Neutrophil (primary cell): ENCODE results near the gene ZNF467.

Experiments
- H3K27ac ChIP-seq: fragments of 200-600 bp; sonication (generic); 2 replicates; pipeline ENCODE4 v1.5.1; 2016; ENCODE audit warnings: mild to moderate bottlenecking, moderate library complexity
- H3K27me3 ChIP-seq: fragments of 200-600 bp; sonication (generic); 2 replicates; pipeline ENCODE4 v1.6.0; 2016; ENCODE audit warnings: mild to moderate bottlenecking
- H3K36me3 ChIP-seq: fragments of 200-600 bp; sonication (generic); 2 replicates; pipeline ENCODE4 v1.5.1; 2017
- H3K4me1 ChIP-seq, 2 experiments: fragments of 200-600 bp in 1 of 2; sonication (generic) in 1 of 2; 1 replicate in 1 of 2; 2 replicates in 1 of 2; pipeline versions ENCODE4 v1.5.1 to v1.6.1; 2013 to 2016; ENCODE audit warnings: low read depth in 1 of 2, low read length in 1 of 2, mild to moderate bottlenecking in 1 of 2, moderate library complexity in 1 of 2; ENCODE audit not compliant: control insufficient read depth in 1 of 2, insufficient read depth in 1 of 2
- H3K4me3 ChIP-seq, 2 experiments: fragments of 200-600 bp in 1 of 2; sonication (generic) in 1 of 2; 1 replicate in 1 of 2; 2 replicates in 1 of 2; pipeline ENCODE4 v1.5.1; 2013 to 2016; ENCODE audit warnings: low read depth in 1 of 2, low read length in 1 of 2, mild to moderate bottlenecking in 1 of 2, moderate library complexity in 1 of 2
- H3K9me3 ChIP-seq: fragments of 200-600 bp; sonication (generic); 2 replicates; pipeline ENCODE4 v1.5.1; 2016
- TF ChIP-seq, protein P1 (sequence below): fragments of 200-600 bp; sonication (generic); IDR thresholded peaks from 2 replicates; pipeline ENCODE4 v1.5.1; 2016; ENCODE audit warnings: antibody characterized with exemption

The ZNF467 gene

DNA sequence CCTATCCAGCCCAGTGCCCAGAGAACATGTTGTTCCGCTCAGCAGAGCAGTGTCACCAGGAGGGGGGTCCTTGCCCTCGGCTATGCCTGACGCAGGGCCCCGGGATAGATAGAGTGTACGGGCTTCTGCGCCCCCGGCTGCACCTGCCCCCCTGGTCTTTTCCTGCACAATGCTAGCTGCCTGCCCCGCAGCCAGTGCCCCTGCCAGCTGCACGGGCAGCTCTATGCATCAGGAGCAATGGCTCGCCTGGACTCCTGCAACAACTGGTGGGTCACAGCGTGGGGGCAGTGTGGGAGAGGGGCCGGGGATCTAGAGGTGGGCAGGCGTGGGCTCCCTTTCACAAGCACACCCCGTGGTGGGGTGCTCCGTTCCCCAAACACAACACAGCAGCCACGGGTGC is 33.3 kb upstream of the ZNF467 start:
- Histone ChIP-seq H3K9me3 (no peaks in the 10 kb centered on the region), H3K4me3 (no peak overlapping the region), H3K36me3 (no peaks in the 10 kb centered on the region), H3K27ac (no peak overlapping the region), H3K4me1 (no peaks in the 10 kb centered on the region), H3K27me3 (no peaks in the 10 kb centered on the region)
- TF ChIP-seq, protein P1, sequence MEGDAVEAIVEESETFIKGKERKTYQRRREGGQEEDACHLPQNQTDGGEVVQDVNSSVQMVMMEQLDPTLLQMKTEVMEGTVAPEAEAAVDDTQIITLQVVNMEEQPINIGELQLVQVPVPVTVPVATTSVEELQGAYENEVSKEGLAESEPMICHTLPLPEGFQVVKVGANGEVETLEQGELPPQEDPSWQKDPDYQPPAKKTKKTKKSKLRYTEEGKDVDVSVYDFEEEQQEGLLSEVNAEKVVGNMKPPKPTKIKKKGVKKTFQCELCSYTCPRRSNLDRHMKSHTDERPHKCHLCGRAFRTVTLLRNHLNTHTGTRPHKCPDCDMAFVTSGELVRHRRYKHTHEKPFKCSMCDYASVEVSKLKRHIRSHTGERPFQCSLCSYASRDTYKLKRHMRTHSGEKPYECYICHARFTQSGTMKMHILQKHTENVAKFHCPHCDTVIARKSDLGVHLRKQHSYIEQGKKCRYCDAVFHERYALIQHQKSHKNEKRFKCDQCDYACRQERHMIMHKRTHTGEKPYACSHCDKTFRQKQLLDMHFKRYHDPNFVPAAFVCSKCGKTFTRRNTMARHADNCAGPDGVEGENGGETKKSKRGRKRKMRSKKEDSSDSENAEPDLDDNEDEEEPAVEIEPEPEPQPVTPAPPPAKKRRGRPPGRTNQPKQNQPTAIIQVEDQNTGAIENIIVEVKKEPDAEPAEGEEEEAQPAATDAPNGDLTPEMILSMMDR: no peak

DNA sequence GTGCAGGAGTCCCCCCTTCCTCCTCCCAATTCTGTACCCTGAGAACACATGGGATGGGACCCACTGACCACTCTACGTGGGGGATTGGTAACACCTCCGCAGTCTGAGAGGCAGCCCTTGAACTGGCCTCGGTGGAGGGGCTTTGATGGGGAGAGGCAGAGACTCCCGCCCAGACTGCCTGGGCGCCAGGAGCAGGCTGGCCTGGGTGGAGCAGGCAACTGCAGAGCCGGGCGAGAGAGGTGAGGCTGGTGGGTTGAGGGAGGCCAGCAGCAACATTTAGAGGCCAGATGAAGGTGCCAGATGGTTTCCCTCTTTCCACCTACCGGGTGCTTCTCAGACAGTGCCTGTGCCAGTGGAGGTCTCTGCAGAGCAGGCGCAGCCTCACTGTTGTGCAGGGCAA is 30.7 kb upstream of the ZNF467 start:
- TF ChIP-seq, protein P1: no peak

GRCh38 chr7:149803551-149804074 is 30.2 kb upstream of the ZNF467 start:
- no peak overlapping the region for H3K4me3 ChIP-seq
- no peaks in the 10 kb centered on the region for H3K4me1 ChIP-seq
- no peaks in the 10 kb centered on the region for H3K36me3 ChIP-seq
- H3K9me3 ChIP-seq: no peaks in the 10 kb centered on the region
- TF ChIP-seq, protein P1: no peak
- H3K27me3 ChIP-seq: no peaks in the 10 kb centered on the region
- no peak overlapping the region for H3K27ac ChIP-seq

More for the DNA sequence above, 30.7 kb upstream of the ZNF467 start:
- no peak overlapping the region for H3K27ac ChIP-seq
- no peaks in the 10 kb centered on the region for H3K9me3 ChIP-seq
- no peaks in the 10 kb centered on the region for H3K4me1 ChIP-seq
- no peaks in the 10 kb centered on the region for H3K36me3 ChIP-seq
- H3K4me3 ChIP-seq: no peak overlapping the region
- no peaks in the 10 kb centered on the region for H3K27me3 ChIP-seq

DNA sequence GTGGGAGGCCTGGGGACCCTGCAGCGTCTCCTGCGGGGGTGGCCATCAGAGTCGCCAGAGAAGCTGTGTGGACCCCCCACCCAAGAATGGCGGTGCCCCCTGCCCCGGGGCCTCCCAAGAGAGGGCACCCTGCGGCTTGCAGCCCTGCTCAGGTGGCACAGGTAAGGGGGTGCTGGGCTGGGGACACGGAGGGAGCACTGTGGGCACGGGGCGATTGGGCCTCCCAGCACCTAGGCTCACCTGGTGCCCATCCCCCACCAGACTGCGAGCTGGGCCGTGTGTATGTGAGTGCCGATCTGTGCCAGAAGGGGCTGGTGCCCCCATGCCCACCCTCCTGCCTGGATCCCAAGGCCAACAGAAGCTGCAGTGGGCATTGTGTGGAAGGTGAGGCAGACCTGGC is 29.6 kb upstream of the ZNF467 start:
- no peaks in the 10 kb centered on the region for H3K36me3 ChIP-seq
- no peaks in the 10 kb centered on the region for H3K4me1 ChIP-seq
- H3K4me3 ChIP-seq: no peak overlapping the region
- no peaks in the 10 kb centered on the region for H3K27me3 ChIP-seq
- no peaks in the 10 kb centered on the region for H3K9me3 ChIP-seq
- no peak overlapping the region for H3K27ac ChIP-seq
- TF ChIP-seq, protein P1: no peak

- no peaks in the 10 kb centered on the region for H3K4me1 ChIP-seq
- no peak overlapping the region for H3K4me3 ChIP-seq
- no peak overlapping the region for H3K27ac ChIP-seq
- no peaks in the 10 kb centered on the region for H3K9me3 ChIP-seq
- H3K27me3 ChIP-seq: no peaks in the 10 kb centered on the region
- no peaks in the 10 kb centered on the region for H3K36me3 ChIP-seq
- TF ChIP-seq, protein P1: no peak
Observed at GRCh38 chr7:149801816-149802215, 28.4 kb upstream of the ZNF467 start.
